Smooth muscle cell (in vitro differentiated cells): ENCODE results near the gene LAMA3. TPM values are rescaled to one million over a fixed set of nuclear protein-coding genes. Genes with fewer than 3 reads are reported as not detected.

Source experiments
- DNase-seq: peaks from one replicate; lab custom pipeline; 2025; ENCODE audit not compliant: unreplicated experiment; lab: John Stamatoyannopoulos, UW
- H2AFZ ChIP-seq: fragments of 200-600 bp; sonication (generic); 2 replicates; pipeline ENCODE4 v1.6.0; 2016; ENCODE audit warnings: antibody characterized with exemption, low read depth, mild to moderate bottlenecking
- H3F3A ChIP-seq: fragments of 200-600 bp; sonication (generic); 2 replicates; pipeline ENCODE4 v1.6.0; 2017; ENCODE audit warnings: antibody characterized with exemption, low read depth
- H3K27ac ChIP-seq: fragments of 200-600 bp; sonication (generic); 2 replicates; pipeline ENCODE4 v1.5.1; 2016; ENCODE audit warnings: low read depth, mild to moderate bottlenecking
- H3K27me3 ChIP-seq: fragments of 200-600 bp; sonication (generic); 2 replicates; pipeline ENCODE4 v1.6.1; 2016; ENCODE audit warnings: low read depth, mild to moderate bottlenecking
- H3K36me3 ChIP-seq: fragments of 200-600 bp; sonication (generic); 2 replicates; pipeline ENCODE4 v1.5.1; 2016; ENCODE audit warnings: low read depth
- H3K4me1 ChIP-seq: fragments of 200-600 bp; sonication (generic); 2 replicates; pipeline ENCODE4 v1.5.1; 2016; ENCODE audit warnings: low read depth
- H3K4me2 ChIP-seq: fragments of 200-600 bp; sonication (generic); 2 replicates; pipeline ENCODE4 v1.6.0; 2016; ENCODE audit warnings: mild to moderate bottlenecking
- H3K4me3 ChIP-seq: fragments of 200-600 bp; sonication (generic); 2 replicates; pipeline ENCODE4 v1.5.1; 2016; ENCODE audit warnings: mild to moderate bottlenecking
- H3K79me2 ChIP-seq: fragments of 200-600 bp; sonication (generic); 2 replicates; pipeline ENCODE4 v1.6.0; 2016; ENCODE audit warnings: low read depth, mild to moderate bottlenecking
- H3K9ac ChIP-seq: fragments of 200-600 bp; sonication (generic); 2 replicates; pipeline ENCODE4 v1.6.0; 2016; ENCODE audit warnings: low read depth
- H3K9me3 ChIP-seq: fragments of 200-600 bp; sonication (generic); replicated peaks from 2 replicates; pipeline ENCODE4 v1.5.1; 2016; ENCODE audit warnings: low read depth
- H4K20me1 ChIP-seq: fragments of 200-600 bp; sonication (generic); 2 replicates; pipeline ENCODE4 v1.6.0; 2016; ENCODE audit warnings: low read depth
- WGBS: methylation state at CpG from one replicate; pipeline ENCODE4 v1.1.7; 2016; ENCODE audit warnings: low lambda C conversion rate; 5-methylcytosine and 5-hydroxymethylcytosine counted together
- polyA plus RNA-seq: library from polyadenylated mRNA; unstranded; fragments of >200 nt; fragmentation: Nextera tagmentation; extraction: Ambion mirVana; gene quantifications from 2 replicates; pipeline ENCODE4 v1.2.1, GENCODE V29; 2016
- total RNA-seq: library from RNA; depleted of rRNA; stranded (reverse); fragments of >200 nt; gene quantifications from 2 replicates; pipeline ENCODE4 v1.2.3, GENCODE V29; 2014
- TF ChIP-seq, protein P1 (sequence below): fragments of 200-600 bp; sonication (generic); IDR thresholded peaks from 2 replicates; pipeline ENCODE4 v1.5.1; 2017; ENCODE audit warnings: borderline replicate concordance, mild to moderate bottlenecking, antibody characterized with exemption; ENCODE audit not compliant: insufficient read depth, poor library complexity, severe bottlenecking

LAMA3 gene
- total and polyA plus RNA-seq, 2 experiments from 2014 or later: 7.8 to 23.1 TPM

DNA sequence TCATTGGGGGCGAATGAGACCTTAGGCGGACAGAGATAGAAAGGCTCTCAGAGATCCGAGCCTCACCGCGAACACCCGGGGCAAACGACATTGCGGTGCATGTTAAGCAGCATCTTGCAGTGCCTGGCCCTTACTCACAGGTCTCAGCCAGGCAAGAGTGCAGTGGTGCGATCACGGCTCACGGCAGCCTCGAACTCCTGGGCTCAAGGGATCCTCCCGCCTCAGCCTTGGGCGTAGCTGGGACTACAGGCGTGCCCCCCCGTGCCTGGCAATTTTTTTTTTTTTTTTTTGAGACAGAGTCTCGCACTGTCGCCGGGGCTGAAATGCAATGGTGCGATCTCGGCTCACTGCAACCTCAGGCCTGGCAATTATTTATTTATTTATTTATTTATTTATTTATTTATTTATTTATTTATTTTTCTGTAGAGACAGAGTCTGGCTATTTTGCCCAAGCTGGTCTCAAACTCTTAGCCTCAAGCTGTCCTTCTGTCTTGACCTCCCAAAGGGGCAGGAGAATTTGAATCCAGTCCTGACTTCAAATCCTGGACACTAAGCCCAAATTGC lies 1.3 kb downstream of the LAMA3 start:
- Histone ChIP-seq H3K4me2 (peak overlapping the region; percentile 93), H3K4me1 (peaks cover 7% of the 10 kb centered on the region), H3K4me3 (peak overlapping the region; percentile 59), H3F3A (peaks cover 8% of the 10 kb centered on the region), H4K20me1 (no peaks in the 10 kb centered on the region), H3K27me3 (peaks cover 52% of the 10 kb centered on the region), H2AFZ (no peak overlapping the region), H3K9ac (no peak overlapping the region), H3K79me2 (no peaks in the 10 kb centered on the region), H3K36me3 (no peaks in the 10 kb centered on the region), H3K9me3 (no peaks in the 10 kb centered on the region), H3K27ac (no peak overlapping the region)
- DNase-seq: no peak
- 58% methylated on average over 21 of the region's 21 CpGs for WGBS
- TF ChIP-seq, protein P1, sequence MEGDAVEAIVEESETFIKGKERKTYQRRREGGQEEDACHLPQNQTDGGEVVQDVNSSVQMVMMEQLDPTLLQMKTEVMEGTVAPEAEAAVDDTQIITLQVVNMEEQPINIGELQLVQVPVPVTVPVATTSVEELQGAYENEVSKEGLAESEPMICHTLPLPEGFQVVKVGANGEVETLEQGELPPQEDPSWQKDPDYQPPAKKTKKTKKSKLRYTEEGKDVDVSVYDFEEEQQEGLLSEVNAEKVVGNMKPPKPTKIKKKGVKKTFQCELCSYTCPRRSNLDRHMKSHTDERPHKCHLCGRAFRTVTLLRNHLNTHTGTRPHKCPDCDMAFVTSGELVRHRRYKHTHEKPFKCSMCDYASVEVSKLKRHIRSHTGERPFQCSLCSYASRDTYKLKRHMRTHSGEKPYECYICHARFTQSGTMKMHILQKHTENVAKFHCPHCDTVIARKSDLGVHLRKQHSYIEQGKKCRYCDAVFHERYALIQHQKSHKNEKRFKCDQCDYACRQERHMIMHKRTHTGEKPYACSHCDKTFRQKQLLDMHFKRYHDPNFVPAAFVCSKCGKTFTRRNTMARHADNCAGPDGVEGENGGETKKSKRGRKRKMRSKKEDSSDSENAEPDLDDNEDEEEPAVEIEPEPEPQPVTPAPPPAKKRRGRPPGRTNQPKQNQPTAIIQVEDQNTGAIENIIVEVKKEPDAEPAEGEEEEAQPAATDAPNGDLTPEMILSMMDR: no peak

- Histone ChIP-seq H3K36me3 (no peaks in the 10 kb centered on the region), H3K27ac (no peak overlapping the region), H3K9me3 (no peaks in the 10 kb centered on the region), H4K20me1 (no peaks in the 10 kb centered on the region), H3K4me1 (peaks cover 4% of the 10 kb centered on the region), H3F3A (peaks cover 8% of the 10 kb centered on the region), H3K4me2 (no peak overlapping the region), H3K27me3 (peaks cover 26% of the 10 kb centered on the region), H3K4me3 (no peak overlapping the region), H2AFZ (no peak overlapping the region), H3K79me2 (no peaks in the 10 kb centered on the region), H3K9ac (no peak overlapping the region)
- WGBS: 87% methylated on average over 2 of the region's 2 CpGs
- DNase-seq: no peak
- TF ChIP-seq, protein P1: no peak
These were observed 4.6 kb downstream of the LAMA3 start for GRCh38 chr18:23693846-23694245.

DNA sequence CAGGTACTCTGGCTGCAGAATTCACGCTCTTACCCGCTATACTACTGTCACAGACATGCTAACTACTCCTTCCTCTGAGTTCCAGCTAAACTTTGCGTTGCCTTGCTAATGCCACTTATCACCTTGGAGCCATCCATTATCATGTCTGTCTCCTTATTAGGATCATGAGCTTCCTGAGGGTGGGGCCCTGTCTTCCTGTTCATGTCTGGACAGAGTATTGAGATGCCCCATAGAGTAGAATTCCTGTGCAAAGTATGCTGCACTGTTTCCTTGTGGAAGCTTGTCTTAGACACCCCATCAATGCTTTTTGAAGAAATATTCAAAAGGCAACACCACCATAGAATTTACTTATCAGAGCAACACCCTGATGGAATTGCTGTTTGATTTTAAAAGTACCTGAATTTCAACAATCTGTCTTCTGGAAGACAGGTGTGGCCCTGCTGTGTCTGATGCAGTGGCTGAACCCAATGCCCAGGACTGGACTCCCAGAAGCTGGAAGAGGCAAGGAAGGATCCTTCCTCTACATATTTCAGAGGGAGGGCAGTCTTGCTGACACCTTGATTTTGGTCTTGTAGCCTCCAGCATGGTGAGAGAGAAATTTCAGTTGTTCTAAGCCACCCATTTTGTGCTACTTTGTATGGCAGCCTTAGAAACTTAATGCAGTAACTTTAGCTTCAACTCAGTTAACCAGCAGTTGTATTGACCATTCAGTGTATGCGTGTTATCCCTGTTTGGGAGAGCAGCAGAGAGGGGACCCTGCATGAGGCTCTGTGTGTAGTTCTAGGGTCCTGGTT lies 5.6 kb downstream of the LAMA3 start:
- peak overlapping the region; percentile 50 for H3K4me2 ChIP-seq
- no peaks in the 10 kb centered on the region for H3K4me1 ChIP-seq
- WGBS: 78% methylated on average over 4 of the region's 4 CpGs
- H3F3A ChIP-seq: peaks cover 8% of the 10 kb centered on the region
- no peak overlapping the region for H3K9ac ChIP-seq
- no peaks in the 10 kb centered on the region for H3K36me3 ChIP-seq
- H3K4me3 ChIP-seq: no peak overlapping the region
- no peaks in the 10 kb centered on the region for H3K9me3 ChIP-seq
- H3K27me3 ChIP-seq: peaks cover 16% of the 10 kb centered on the region
- TF ChIP-seq, protein P1: no peak
- no peak overlapping the region for H2AFZ ChIP-seq
- no peak for DNase-seq
- peak overlapping the region; percentile 28 for H3K27ac ChIP-seq
- no peaks in the 10 kb centered on the region for H3K79me2 ChIP-seq
- H4K20me1 ChIP-seq: no peaks in the 10 kb centered on the region
